ENCODE measurements around the gene TREH.

GRCh38 chr11:118696673-118697226 lies 17.3 kb upstream of the TREH start:
- TF ChIP-seq CTCF (IDR thresholded peaks at IDR 0.05) (no peak), EP300 (IDR thresholded peaks at IDR 0.05) (no peak), POLR2A (IDR thresholded peaks at IDR 0.05) (no peak)

Data from sigmoid colon (tissue), 4 donors.